WERI-Rb-1 (cell line): ENCODE measurements around the gene DNAJA2.

Experiments used
- DNase-seq: peaks from one replicate; pipeline ENCODE4 v3.0.0-alpha.2; 2020
- H3K27ac ChIP-seq: fragments of 250-450 bp; sonication (Bioruptor Pico); 2 replicates; pipeline ENCODE4 v1.5.1; 2020; ENCODE audit warnings: mild to moderate bottlenecking, moderate library complexity
- H3K27me3 ChIP-seq: fragments of 250-450 bp; sonication (Bioruptor Pico); 2 replicates; pipeline ENCODE4 v1.5.1; 2021; ENCODE audit warnings: mild to moderate bottlenecking, low read depth, moderate library complexity; ENCODE audit not compliant: insufficient read depth, severe bottlenecking
- H3K36me3 ChIP-seq: fragments of 250-450 bp; sonication (Bioruptor Pico); 2 replicates; pipeline ENCODE4 v1.5.1; 2020; ENCODE audit warnings: mild to moderate bottlenecking, moderate library complexity
- H3K4me3 ChIP-seq: 2 replicates; pipeline ENCODE4 v1.5.1; 2011; ENCODE audit warnings: low read depth, mild to moderate bottlenecking, control low read depth, low read length
- H3K9me3 ChIP-seq: fragments of 250-450 bp; sonication (Bioruptor Pico); 2 replicates; pipeline ENCODE4 v1.5.1; 2021; ENCODE audit warnings: mild to moderate bottlenecking, moderate library complexity; ENCODE audit not compliant: severe bottlenecking
- CTCF ChIP-seq: IDR thresholded peaks from 2 replicates; pipeline ENCODE4 v1.5.1; 2011; ENCODE audit warnings: low read depth, mild to moderate bottlenecking, control low read depth, inconsistent platforms, low read length

Gene DNAJA2

DNA sequence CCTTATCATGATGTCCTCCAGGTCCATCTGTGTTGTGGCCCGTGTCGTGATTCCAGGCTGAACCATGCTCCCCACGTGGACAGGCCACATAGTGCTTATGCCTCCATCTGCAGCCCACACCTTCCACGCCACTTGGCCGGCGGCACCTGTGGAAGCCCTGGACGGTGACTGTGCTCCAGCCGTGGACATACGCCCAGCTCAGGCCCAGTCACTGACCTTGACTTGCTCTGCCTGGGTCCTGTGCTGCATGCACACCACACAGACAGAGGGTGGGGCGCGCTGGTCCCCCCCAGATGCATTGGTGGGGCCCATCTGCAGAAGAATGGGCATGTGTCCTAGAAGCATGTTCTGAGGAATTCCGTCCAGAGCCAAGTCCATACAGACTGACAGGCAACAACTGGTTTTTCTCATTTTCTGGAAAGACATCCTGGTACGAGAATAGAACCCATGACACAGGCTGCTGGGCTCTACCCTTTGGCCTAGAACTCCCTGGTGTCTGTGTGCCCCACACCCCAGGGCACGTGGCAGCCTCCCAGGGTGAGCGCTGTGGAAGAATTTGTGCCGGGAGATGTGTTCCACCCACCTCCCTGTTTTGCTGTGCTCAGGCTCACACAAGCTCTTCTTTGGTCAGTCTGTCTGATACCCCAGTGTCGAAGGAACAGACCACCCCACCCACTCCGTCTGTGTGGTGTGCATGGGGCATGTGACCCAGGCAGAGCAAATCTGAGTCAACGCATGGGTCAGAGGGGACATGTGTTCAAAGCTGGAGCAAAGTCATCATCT, 49.8 kb downstream of the DNAJA2 start:
- no peak for TF ChIP-seq CTCF
- Histone ChIP-seq H3K36me3 (peaks cover 57% of the 10 kb centered on the region), H3K4me3 (no peak overlapping the region), H3K9me3 (no peaks in the 10 kb centered on the region), H3K27ac (no peak overlapping the region), H3K27me3 (no peaks in the 10 kb centered on the region)
- no peak for DNase-seq

GRCh38 chr16:46922239-46922638, 51.2 kb downstream of the DNAJA2 start:
- no peak for TF ChIP-seq CTCF
- peaks cover 59% of the 10 kb centered on the region for H3K36me3 ChIP-seq

GRCh38 chr16:46920402-46921068, 52.9 kb downstream of the DNAJA2 start:
- Histone ChIP-seq H3K4me3 (no peak overlapping the region), H3K9me3 (no peaks in the 10 kb centered on the region), H3K36me3 (peaks cover 55% of the 10 kb centered on the region), H3K27me3 (no peaks in the 10 kb centered on the region), H3K27ac (no peak overlapping the region)
- TF ChIP-seq CTCF = no peak
- no peak for DNase-seq

More at GRCh38 chr16:46922239-46922638, 51.2 kb downstream of the DNAJA2 start:
- DNase-seq = no peak
- no peaks in the 10 kb centered on the region for H3K9me3 ChIP-seq
- H3K27me3 ChIP-seq = no peaks in the 10 kb centered on the region
- no peak overlapping the region for H3K27ac ChIP-seq
- no peak overlapping the region for H3K4me3 ChIP-seq

GRCh38 chr16:46918905-46919792, 54.3 kb downstream of the DNAJA2 start:
- peak; percentile 36 for TF ChIP-seq CTCF
- no peaks in the 10 kb centered on the region for H3K9me3 ChIP-seq
- H3K36me3 ChIP-seq = peaks cover 57% of the 10 kb centered on the region
- no peaks in the 10 kb centered on the region for H3K27me3 ChIP-seq
- H3K4me3 ChIP-seq = no peak overlapping the region
- DNase-seq = peak; percentile 49
- H3K27ac ChIP-seq = peak overlapping the region; percentile 53

GRCh38 chr16:46918400-46918799, 55.1 kb downstream of the DNAJA2 start:
- peaks cover 55% of the 10 kb centered on the region for H3K36me3 ChIP-seq
- H3K4me3 ChIP-seq = no peak overlapping the region
- no peaks in the 10 kb centered on the region for H3K27me3 ChIP-seq
- no peak for TF ChIP-seq CTCF
- DNase-seq = no peak
- H3K27ac ChIP-seq = peak overlapping the region; percentile 53
- no peaks in the 10 kb centered on the region for H3K9me3 ChIP-seq
